ENCODE measurements around the gene DTNBP1. TPM values are rescaled to one million over a fixed set of nuclear protein-coding genes. Genes with fewer than 3 reads are reported as not detected.

The DTNBP1 gene
- total RNA-seq, 1 experiment from 2014 or later, result 7.5 TPM

DNA sequence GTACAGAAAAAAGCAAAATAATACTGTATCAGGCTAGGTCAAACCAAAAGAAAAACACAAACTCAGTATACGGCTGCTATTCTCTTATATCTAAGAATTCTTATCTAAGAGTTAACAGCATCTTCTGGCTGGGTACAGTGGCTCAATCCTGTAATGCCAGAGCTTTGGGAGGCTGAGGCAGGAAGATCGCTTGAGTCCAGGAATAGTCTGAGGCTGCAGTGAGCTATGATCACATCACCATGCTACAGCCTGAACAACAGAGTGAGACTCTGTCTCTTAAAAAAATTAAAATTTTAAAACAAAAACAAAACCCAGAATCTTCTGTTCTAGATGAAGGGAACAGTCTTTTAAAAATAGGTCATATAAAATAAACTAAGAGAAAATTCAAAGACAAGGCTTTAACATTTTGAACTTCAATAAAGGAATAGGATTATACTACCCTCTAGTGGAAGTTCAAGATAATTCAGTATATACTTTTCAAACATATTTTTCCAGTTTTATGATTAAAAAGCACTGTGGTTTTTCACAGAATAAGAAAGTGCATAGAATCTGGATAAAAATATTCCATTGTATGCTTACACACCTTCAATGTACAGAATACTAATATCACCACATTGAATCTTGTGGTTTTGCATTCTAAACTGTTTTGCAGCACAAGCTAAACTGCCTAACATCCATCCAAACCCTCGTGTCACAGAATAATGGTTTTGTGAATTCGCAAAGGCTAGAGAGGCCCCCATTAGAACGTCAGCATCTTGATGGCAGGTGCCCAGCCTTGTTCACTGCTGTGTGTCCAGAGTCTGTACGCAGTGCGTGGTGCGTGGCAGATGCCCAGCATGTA is 39.3 kb downstream of the DTNBP1 start:
- DNase-seq (ENCODE audit: low spot score), result no peak

DNA sequence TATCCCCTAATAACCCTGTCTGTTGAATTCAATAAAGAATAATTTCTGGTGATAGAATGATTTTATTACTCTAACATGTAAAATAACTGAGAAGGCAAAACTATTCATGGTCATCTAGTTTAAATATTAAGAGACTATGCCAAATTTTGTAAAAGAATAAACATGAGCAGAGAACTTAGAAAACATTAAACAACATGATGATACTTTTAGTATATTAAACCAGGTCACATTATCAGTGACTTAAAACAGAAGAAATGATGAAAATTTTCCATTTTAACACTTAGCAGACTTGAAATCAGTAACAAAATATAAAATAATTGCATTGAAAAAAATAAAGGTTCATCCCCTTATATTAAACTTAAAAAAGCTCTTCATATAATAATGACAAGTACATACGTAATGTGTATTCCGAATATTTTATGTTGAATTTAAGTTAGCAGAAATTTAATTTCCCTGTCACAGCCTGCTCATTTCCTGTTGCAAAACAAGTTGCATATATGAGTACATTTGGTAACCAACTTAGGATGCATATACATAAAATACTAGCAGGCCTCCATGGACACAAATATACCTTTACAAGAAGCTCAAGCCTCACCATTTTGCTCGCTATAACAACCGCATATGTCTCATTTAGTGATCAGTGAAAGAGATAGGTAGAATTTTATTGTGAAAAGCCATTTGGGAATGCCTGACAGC is 40.6 kb downstream of the DTNBP1 start:
- DNase-seq (ENCODE audit: low spot score), result no peak

DNA sequence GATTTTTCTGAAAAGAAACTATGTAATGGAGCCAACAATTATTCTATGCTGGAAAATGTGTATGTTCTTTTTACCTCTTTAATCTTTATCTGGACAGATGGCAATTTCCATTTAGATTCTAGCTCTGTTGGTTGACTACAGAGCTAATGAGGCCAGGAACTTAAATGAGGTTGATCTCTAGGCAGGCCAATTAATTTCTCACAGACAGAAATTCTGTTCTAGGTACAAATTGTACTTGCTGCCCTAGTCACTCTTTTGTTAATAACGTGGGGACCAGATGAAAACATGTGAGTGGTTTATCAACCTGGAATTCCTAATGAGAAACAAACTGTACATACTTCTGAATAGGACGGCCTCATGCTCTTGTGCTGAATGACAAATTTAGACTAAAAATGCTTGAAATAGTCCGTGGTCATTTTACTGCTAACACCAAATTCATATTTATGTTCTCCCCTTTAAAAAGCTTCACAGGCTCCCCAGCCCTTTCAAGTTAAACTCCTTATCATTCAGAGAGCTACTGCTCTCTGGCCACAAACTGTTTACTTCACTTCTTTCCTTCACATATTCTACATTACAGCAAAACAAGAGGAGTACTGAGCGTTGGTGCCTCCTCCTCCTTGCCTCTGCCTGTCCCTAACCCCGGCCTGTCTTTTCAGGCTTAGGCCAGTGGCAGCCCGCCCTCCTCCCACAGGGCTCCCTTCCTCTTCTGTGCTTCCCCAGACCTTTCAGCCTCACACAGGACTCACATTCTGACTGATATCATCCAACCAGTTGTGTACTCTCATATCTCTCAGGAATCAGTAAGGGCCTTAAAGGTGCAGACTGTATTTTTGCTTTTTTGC is 41.4 kb downstream of the DTNBP1 start:
- peak; percentile 9 for DNase-seq (ENCODE audit: low spot score)

DNA sequence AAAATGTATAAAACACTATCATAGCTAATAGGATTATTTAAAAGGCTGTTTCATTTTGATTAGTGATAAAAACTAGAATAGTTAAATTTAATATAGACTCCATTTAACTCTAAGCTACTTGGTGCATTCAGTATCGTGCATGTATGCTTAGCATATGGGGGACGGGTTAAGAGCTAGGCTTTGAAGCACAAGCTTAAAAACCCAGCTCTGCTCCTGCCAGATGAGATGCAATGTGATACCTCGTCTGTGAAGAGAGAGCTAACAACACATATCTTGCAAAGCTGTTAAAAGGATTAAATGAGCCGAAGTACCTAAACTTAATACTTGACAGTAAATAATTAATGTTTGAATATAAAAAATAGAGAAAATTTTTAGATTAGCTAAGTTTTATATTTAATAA is 42.2 kb downstream of the DTNBP1 start:
- no peak for DNase-seq (ENCODE audit: low spot score)

DNA sequence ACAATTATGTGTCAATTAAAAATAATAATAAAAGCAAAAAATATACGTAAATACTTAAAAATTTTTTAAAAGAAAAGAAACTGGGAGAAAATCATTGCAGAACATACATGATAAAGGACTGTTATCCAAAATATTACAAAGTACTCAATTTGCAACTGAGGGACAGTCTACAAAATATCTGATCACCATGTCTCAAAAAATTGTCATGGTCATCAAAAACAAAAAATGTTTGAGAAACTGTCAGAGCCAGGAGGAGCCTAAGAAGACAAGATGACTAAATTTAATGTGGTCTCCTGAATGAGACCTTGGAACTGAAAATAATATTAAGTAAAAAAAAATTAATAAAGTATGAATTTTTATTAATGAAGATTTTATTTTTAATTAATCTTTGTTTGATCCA is 43.5 kb downstream of the DTNBP1 start:
- DNase-seq (ENCODE audit: low spot score), result no peak

DNA sequence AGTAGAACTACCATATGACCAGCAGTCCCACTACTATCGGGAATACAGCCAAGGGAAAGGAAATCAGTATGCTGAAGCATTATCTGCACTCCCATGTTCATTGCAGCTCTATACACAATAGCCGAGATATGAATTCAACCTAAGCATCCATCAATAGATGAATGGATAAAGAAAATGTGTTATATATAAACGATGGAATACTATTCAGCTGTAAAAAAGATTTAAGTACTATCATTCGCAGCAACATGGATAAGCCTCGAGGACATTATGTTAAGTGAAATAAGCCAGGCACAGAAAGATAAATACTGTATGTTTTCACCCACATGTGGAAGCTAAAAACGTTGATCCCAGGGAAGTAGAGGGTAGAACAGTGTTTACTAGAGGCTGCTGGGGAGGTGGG is 44.1 kb downstream of the DTNBP1 start:
- DNase-seq (ENCODE audit: low spot score), result no peak

DNA sequence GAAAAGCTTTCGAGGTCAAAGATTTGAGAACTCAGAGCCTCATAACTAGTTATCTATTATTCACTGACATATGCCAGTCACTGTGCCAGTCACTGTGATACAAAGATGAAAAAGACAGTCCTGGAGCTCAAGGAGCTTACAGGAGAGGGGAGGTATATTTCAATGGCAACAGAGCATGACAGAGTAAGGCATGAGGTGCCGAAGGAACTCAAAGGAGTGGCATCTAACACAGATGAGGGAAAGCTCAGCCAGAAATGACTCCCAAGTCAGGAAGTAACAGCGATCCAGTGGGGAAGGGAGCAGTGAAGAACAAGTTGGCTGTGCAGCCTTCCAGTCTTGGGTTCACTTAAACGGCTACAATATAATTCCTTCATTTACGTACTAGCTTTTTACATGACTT is 46.6 kb downstream of the DTNBP1 start:
- no peak for DNase-seq (ENCODE audit: low spot score)

DNA sequence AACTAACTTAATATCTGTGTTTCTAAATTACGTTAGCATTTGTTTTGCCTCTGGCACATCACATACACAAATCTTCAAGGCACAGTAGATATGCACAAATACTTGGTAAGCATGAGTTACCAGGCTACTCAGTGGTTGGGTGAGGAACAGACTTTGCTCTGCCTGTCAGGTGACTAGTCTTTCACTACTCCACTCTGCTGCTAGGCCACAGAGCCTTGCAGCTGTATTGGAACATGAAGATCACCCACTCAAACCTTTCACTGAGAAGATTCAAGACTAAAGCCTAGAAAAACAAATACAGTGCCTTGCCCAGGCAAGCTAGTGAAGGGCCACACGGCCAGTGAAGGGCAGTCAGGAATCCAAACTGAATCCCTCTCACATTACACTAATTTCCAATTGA is 47.0 kb downstream of the DTNBP1 start:
- no peak for DNase-seq (ENCODE audit: low spot score)

DNA sequence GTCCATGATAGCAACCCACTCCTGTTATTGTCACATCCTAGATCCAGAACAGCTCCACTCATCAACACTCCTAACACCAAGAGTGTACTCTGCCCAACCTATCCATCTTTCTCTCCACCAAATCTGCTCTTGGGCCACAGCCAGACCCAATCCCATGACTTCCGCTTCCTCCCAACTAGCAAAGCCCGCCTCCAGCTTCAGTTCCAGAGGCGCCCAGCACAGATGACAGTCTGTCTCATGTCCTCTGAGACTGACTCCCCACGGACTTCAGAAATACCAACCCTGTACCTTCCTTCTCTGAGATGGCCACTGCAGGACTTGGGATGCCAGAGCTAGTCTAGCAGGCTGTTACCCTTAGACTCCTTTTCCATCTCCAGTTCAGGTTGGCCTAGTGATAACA is 48.6 kb downstream of the DTNBP1 start:
- DNase-seq (ENCODE audit: low spot score), result no peak

DNA sequence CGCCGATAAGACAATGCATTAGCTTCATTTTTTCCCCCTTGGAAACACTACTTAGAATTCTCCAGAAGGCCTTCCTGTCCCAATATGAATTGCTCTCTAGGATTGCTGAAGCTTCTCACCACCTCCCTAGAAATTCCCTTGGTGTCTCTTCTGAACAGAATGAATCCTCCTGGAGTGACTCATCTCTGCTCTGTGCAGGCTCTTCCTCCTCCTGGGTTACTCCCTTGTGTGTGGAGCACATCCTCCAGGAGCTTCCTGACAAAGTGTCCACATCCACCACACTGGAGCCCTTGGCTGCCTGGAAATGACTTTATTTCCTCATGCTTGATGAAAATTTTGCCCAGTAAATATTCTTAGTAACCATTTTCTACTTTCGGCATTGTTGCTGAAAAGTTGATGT is 54.4 kb downstream of the DTNBP1 start:
- DNase-seq (ENCODE audit: low spot score), result no peak

DNA sequence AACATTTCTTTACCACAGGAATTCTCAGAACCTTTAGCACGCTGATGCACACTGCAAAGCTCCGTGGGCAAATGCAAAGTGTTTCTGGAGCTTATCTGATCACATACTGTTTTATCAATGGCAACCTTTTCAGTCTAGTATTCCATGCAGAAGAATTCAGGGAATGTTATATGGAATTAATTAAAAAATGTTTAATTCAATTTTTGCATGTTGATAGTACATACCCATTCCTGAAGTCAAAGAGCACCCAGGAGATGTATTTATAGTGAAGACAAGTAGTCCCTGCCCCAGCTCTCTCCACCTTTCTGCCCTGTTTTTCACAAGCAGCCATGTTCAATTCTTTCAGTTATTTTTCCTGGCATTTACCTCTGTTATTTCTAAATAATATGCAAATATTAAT is 55.2 kb downstream of the DTNBP1 start:
- no peak for DNase-seq (ENCODE audit: low spot score)

DNA sequence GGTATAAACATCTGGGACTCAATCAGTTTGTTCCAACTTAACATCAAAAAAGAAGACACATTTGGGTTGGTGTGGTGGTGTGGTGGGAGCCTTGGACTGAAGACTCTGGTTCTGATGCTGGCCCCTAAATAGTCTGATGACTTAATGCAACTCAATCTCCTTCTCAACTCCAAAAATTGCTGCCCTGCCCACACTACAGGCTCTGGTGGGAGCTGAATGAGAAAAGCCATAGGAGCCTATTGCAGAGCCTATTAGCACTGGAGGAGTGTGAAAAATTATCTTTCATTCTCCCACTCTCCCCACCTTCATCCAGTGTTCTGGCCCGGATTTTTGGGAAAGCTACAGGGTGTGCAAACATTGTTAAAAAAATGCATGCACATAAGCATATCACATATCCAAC is 56.5 kb downstream of the DTNBP1 start:
- DNase-seq (ENCODE audit: low spot score), result no peak

DNA sequence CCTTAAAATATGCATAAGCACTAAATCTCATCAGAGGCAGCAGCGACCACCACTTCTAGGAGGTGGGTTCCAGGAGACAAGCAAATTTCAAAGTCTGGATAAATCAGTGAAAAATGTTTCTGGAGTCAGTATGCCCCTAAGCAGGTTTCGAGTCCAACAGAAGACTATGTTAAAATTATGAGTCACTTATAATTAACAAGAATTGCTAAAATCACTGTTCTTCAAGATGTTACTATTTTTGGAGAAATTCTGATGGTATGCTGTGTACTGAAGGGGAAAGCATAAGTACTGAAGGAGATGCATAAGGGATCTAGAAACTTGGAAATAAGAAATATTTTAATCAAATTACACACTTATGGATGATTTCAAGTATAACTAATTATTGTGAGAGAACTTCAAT is 58.0 kb downstream of the DTNBP1 start:
- DNase-seq (ENCODE audit: low spot score), result no peak

DNA sequence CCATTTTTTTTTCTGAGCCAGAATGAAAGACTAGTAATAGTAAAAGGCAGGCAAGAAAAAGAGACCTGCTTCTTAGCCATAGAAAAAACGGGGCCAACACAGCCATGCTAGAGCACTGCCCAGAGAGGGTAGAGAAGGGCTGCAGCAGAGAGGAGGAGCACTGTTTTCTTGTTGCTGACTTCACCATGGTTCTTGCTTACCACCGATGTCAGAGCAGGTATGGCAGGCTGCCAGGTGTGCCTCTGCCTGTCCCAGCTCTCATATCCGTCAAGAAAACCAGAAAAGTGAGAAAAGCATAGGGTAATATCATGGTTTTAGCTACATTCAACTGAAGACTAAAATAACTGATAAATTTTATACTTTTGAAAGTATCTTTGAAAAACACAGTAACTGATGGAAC is 60.7 kb downstream of the DTNBP1 start:
- DNase-seq (ENCODE audit: low spot score), result no peak

DNA sequence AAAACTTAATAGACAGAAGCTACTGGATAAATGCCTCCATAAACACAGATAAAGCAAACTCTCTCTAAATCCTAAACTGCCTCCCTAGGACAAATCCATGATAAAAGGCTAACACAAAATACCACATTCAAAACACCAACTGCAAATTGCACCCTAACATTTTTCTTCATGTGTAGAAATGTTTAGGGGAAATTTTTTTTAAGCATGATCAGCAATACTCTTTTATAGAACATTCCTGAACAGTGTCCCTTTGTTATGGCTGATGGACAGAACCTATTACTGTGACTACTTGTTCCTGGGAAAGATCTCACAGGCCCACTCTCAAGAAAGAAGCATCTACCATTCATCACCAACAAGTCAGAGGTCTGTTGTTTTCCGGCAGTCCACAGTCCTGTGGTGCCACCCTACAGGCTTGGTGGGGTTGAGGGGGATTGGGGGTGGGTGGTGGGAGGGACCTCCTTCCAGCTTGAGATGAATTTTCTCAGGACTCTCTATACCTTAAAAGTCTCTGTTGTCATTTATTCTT is 64.5 kb downstream of the DTNBP1 start:
- DNase-seq (ENCODE audit: low spot score), result no peak

DNA sequence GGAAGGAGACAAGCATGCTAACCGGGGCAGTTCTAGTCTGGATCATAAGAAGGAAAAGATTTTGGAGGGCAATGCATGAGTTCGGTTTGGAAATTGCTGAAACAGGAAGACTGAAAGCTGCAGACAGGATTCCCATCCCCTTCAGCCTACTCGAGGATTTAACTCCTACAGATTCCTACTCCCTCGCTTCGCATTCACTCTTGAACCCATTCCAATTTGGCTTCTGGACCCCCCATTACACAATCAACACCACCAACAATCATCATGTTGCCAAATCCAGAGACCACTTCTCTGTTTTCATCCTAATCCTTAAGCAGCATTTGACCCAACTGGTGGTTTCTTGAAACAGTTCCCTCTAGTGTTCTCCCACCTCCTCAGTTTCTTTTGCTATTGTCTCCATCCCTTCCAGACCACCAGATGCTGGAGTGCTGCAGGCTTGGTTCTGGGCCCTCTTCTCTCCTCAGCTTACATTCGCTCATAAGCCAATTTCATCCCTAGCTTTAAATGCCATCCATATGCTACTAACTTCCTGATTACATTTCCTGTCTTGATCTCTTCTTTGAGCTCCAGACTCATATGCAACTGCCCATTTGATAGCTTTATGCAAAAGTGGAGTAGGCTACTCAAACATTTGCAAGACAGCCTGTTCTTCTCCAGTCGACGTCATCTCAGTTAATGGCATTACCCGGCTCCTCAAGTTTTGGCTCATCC is 66.5 kb downstream of the DTNBP1 start:
- DNase-seq (ENCODE audit: low spot score), result no peak

DNA sequence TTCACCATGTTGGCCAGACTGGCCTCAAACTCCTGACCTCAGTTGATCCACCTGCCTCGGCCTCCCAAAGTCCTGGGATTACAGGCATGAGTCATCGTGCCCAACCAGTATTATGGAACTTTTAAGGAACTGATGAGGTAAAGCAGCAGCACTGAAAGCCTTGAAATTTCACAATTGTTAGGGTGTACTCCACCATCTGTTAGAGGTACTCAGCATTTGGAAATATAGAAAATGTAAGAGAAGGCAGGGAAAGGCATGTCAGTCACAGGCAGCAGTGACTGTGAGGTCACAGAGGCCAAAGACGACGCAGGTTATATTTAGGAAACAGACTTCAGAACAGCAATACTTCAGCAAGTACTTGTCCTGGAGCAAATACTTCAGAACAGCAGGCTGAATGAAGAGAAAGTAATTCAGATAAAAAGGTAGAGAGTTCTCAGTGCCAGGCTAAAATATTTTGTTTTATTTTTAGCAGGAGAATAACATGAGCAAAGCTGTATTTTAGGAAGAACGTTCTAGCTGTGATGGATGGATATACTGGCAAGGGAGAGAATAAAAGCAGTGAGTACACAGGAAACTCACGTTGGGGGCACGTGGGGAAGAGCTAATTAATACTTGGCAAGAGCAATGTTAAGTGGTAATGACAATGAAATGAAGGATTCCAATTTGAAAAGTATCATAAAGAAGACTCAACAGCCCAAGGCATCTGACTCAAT is 67.2 kb downstream of the DTNBP1 start:
- DNase-seq (ENCODE audit: low spot score), result no peak

DNA sequence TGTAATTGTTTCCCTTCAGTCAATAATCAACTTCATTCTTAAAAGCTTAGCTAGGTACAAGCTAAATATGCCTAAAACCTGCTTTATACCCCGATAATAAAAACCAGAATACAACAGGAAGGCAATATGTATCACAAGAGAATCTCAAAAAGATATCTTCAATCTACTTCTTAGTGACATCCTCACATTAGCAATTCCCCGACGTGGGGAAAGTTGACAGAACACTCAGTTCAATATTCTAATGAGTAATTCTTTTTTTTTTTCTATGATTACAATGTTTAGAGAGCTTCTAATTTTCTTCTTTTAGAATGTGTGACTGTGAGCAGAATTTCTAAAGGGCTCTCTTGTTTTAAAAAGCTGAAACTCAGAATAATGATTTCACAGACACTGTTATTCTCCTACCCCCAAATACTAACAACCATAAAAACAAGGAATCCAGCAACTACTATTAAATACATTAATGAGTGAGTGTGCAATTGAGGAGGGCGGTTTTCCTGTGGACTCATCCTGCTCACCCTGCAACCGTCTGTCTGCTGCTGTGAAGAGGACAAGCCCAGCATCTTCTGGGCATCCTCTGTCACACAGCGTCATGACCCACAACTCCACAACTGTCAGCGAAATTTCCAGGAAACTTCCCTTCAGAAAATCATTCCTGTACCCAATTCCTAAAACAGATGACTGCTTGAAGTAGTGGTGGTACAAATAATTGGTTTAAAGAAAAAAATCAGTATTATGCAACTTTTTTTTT is 68.1 kb downstream of the DTNBP1 start:
- DNase-seq (ENCODE audit: low spot score), result no peak

DNA sequence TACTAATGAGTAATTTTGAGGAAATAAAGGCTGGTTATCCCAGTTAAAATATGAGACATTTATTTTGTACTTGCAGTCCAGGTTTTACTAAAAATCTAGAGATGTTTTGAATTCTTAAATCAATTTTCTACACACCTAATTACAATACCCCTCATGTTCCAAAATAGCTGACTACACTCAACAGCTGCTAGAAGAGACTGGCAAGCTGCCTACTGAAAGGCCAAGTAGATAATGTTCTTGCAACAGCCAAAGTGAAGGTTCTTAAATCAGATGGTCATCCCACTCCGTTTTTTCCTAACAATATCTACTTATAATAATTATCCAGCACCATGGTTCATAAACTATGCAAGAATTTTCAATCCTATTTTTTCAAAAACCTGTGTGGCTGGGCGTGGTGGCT is 69.0 kb downstream of the DTNBP1 start:
- no peak for DNase-seq (ENCODE audit: low spot score)

DNA sequence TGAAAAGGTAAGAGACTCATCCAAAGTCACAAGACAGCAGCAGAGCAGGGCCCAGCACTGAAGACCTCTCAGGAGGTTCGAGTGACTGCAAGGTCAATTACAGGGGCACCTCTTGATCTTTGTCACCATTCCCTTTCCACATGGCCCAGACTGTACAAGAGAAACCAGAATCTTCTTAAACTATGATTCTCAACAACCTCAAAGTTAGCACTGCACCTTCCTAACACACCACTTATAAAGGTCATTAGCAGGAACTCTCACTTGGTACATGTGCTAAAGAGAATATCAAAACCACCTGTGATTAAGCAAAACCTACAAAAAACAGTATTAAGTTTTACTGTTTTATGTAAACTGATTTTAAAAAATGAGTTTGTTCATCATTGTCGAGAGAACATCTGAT is 70.2 kb downstream of the DTNBP1 start:
- DNase-seq (ENCODE audit: low spot score), result no peak
